GM20000 (cell line): Measurements from ENCODE around the gene PANK4.
"Not testable (repeated sequence)": the region's sequence is repeated elsewhere in the genome, so short reads cannot be mapped to it uniquely, and the experiment has no call there.

Experiments used
- DNase-seq: peaks from one replicate; pipeline ENCODE4 v3.0.0; 2012; ENCODE audit warnings: low spot score
- CTCF ChIP-seq: IDR thresholded peaks from 2 replicates; pipeline ENCODE4 v1.5.1; 2012; ENCODE audit warnings: mild to moderate bottlenecking, control low read depth; ENCODE audit errors: extremely low read depth, missing control alignments

PANK4 gene

GRCh38 chr1:2525920-2526823, at the start of gene PANK4:
PANK4 (minus strand) TSS chr1:2526596; CDS start chr1:2526587, 9 bp downstream.
- peak; percentile 97 for DNase-seq
- no peak for TF ChIP-seq CTCF

DNA sequence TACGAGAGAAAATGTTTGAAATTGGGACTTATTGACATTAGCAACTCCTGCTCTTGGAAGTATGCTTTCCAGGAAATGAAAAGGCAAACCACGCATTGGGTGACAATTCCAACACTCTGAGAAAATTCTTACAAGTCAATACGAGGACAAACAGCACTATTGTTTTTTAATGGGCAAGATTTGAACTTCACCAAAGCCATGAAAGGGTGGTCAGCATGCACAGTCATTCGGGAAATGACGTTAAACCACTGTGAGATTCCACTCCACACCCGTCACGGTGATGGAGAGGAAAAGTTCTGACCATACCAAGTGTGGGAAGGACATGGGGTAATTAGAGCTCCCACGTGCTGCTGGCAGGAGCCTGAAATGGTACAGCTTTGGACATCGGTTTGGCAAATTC, 48.0 kb upstream of the PANK4 start:
- DNase-seq = no peak
- no peak for TF ChIP-seq CTCF

GRCh38 chr1:2573250-2573920, 47.0 kb upstream of the PANK4 start:
- DNase-seq = no peak
- TF ChIP-seq CTCF = no peak

DNA sequence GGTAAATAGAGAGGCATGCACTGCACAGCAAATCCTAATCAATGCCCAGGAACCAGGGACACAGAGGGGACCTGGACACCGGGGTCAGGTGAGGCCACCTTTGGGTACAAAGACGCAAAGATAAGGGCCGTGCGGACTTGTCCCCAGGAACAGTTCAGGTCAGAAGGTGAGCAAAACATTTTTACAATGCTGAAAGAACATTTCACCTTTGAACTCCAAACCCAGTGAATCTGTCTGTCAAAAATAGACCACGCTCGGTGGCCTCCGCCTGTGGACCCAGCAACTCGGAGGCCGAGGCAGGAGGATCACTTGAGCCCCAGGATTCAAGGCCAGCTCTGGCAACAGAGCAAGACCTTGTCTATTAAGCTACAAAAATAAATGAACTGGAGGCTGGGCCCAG, 45.0 kb upstream of the PANK4 start:
- no peak for DNase-seq
- TF ChIP-seq CTCF = no peak

DNA sequence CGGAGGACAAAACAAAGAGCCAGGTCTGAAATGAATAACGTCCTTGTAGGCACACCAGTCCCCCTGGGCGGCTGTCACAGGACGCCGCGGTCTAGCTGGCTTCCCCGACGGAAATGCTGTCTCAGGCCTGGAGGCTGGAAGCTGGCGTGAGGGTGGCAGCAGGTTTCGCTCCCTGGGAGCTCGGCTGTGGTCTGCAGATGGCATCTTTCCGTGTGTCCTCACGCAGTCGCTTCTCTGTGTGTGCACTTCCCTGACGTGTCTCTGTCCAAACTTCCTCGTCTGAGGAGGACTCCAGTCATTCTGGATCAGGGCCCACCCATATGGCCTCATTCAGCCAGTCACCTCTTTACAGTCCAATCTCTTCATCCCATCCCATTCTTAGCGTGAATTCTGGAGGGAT, 43.9 kb upstream of the PANK4 start:
- no peak for DNase-seq
- TF ChIP-seq CTCF = no peak

DNA sequence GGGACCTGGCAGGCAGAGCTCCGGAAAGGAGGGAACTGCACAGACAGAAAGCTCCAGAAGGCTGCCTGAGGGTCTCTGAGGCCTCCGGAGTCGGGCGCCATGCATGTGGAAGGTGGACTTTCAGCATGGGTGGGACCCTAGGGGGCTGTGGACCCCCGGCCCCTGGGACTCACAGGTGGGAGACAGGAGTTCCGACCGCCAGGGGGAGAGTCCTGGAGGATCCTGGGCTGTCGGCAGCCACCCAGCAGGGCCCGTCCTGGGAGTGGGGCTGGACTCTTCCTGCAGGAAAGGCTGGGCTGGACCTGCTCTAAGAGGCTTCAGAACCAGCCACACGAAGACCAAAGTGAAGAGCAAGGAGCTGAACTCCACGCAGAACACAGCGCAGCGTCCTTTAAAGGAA, 43.3 kb upstream of the PANK4 start:
- not testable (repeated sequence) for DNase-seq

GRCh38 chr1:2569060-2569459, 42.7 kb upstream of the PANK4 start:
- no peak for DNase-seq
- no peak for TF ChIP-seq CTCF

GRCh38 chr1:2568187-2568816, 41.9 kb upstream of the PANK4 start:
- DNase-seq = not testable (repeated sequence)
